Measurements from ENCODE around the gene BMPER.

DNA sequence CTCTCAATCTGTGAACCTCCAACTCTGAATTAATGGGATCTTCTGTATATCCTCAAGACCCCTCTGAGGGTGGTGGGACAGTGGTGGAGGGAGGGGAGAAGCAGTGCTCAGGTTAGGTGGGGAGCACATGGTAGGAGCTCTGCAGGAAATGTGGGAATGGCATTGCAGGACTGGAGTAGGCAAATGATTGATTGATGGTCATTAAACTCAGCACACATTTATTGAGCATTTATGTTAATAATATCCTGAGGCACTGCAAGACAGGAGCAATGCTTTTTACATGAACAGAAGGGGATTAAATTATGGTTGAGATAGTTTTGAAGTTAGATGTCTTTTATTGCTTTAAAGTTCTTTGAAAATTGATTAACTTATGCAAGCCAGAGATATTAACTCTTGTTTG lies 14.1 kb downstream of the BMPER start:
- TF ChIP-seq, protein P1, sequence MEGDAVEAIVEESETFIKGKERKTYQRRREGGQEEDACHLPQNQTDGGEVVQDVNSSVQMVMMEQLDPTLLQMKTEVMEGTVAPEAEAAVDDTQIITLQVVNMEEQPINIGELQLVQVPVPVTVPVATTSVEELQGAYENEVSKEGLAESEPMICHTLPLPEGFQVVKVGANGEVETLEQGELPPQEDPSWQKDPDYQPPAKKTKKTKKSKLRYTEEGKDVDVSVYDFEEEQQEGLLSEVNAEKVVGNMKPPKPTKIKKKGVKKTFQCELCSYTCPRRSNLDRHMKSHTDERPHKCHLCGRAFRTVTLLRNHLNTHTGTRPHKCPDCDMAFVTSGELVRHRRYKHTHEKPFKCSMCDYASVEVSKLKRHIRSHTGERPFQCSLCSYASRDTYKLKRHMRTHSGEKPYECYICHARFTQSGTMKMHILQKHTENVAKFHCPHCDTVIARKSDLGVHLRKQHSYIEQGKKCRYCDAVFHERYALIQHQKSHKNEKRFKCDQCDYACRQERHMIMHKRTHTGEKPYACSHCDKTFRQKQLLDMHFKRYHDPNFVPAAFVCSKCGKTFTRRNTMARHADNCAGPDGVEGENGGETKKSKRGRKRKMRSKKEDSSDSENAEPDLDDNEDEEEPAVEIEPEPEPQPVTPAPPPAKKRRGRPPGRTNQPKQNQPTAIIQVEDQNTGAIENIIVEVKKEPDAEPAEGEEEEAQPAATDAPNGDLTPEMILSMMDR (IDR thresholded peaks at IDR 0.05), result no peak
- TF ChIP-seq POLR2A (IDR thresholded peaks at IDR 0.05), result no peak

Data from lower leg skin (tissue), 3 donors.